Suprapubic skin (tissue), 4 donors: Measurements from ENCODE around the gene TRIO. TPM values are rescaled to one million over a fixed set of nuclear protein-coding genes. Genes with fewer than 3 reads are reported as not detected.

Experiments
- DNase-seq, 2 donors: peaks; one replicate each; pipeline ENCODE4 v3.0.0-alpha.2; 2019; ENCODE audit warnings: low spot score in 2 of 2
- H3K27ac ChIP-seq: fragments of 200-600 bp; sonication (generic); one replicate; pipeline ENCODE4 v1.5.1; 2019
- H3K27me3 ChIP-seq: fragments of 200-600 bp; sonication (generic); one replicate; pipeline ENCODE4 v1.5.1; 2019
- H3K36me3 ChIP-seq: fragments of 200-600 bp; sonication (generic); one replicate; pipeline ENCODE4 v1.5.1; 2019
- H3K4me1 ChIP-seq: fragments of 200-600 bp; sonication (generic); one replicate; pipeline ENCODE4 v1.5.1; 2019
- H3K4me3 ChIP-seq: fragments of 200-600 bp; sonication (generic); one replicate; pipeline ENCODE4 v1.5.1; 2019; ENCODE audit warnings: mild to moderate bottlenecking
- H3K9me3 ChIP-seq: fragments of 200-600 bp; sonication (generic); one replicate; pipeline ENCODE4 v1.5.1; 2019
- CTCF ChIP-seq, 2 donors: fragments of 200-600 bp in 1 of 2; fragments of 450-650 bp in 1 of 2; sonication (generic) in 1 of 2; IDR thresholded peaks; one replicate each; pipeline ENCODE4 v1.5.1; 2016 to 2019; ENCODE audit warnings: antibody characterized with exemption in 2 of 2, mild to moderate bottlenecking in 1 of 2, moderate library complexity in 1 of 2
- EP300 ChIP-seq: sonication (generic); formaldehyde crosslinking; IDR thresholded peaks from one replicate; pipeline ENCODE4 v1.6.1; 2017; ENCODE audit warnings: antibody characterized with exemption
- POLR2A ChIP-seq, 2 donors: fragments of 450-650 bp; IDR thresholded peaks; one replicate each; pipeline ENCODE4 v1.6.1; 2017; ENCODE audit warnings: antibody characterized with exemption in 2 of 2, mild to moderate bottlenecking in 2 of 2, moderate library complexity in 2 of 2
- POLR2AphosphoS5 ChIP-seq, 3 donors: sonication (generic); formaldehyde crosslinking; IDR thresholded peaks; one replicate each; pipeline ENCODE4 v1.6.1; 2017; ENCODE audit warnings: antibody characterized with exemption in 3 of 3
- WGBS: methylation state at CpG from one replicate; pipeline ENCODE4 v1.1.5; 2018; 5-methylcytosine and 5-hydroxymethylcytosine counted together
- total RNA-seq, 4 donors: library from RNA; depleted of rRNA; stranded (reverse); fragments of >200 nt; gene quantifications; one replicate each; pipeline ENCODE4 v1.1.0, GENCODE V29; 2016

TRIO gene
- total RNA-seq, 4 donors from 2014 or later = 62.7 to 159 (median 70.4) TPM

DNA sequence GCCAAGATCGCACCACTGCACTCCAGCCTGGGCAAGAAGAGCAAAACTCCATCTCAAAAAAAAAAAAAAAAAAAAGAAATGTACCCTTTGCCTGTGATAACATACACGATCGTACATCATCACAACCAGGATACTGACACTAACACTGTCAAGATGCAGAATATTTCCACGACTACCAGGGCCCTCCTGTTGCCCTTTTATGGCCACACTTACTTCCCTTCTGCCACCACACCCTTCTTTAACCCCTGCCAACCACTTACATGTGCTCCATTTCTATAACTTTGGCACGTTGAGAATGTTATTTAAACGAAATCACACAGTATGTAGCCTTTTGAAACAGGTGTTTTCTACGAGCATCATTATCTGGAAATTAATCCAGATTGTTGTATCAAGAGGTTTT lies 369.4 kb downstream of the TRIO start:
- TF ChIP-seq EP300 = no peak
- no peak for TF ChIP-seq POLR2A (IDR thresholded peaks at IDR 0.05)
- TF ChIP-seq POLR2AphosphoS5 (IDR thresholded peaks at IDR 0.05) = no peak
- no peak for TF ChIP-seq CTCF (IDR thresholded peaks at IDR 0.05)
- WGBS = 71% methylated on average over 7 of the region's 7 CpGs
- no peak overlapping the region for H3K27ac ChIP-seq
- peaks cover 14% of the 10 kb centered on the region for H3K36me3 ChIP-seq
- H3K4me1 ChIP-seq = no peaks in the 10 kb centered on the region
- no peak for DNase-seq
- H3K9me3 ChIP-seq = no peaks in the 10 kb centered on the region
- no peak overlapping the region for H3K4me3 ChIP-seq
- no peaks in the 10 kb centered on the region for H3K27me3 ChIP-seq

DNA sequence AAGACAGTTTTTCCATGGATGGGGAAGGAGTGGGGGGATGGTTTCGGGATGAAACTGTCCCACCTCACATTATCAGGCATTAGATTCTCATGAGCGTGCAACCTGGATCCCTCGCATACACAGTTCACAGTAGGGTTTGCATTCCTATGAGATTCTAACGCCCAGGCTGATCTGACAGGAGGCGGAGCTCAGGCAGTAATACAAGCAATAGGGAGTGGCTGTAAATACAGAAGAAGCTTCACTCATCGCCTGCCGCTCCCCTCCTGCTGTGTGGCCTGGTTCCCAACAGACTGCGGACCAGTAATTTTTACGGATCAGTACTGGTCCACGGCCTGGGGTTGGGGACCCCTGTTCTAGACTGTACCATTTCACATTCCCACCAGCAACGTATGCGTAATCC lies 370.1 kb downstream of the TRIO start:
- no peak overlapping the region for H3K27ac ChIP-seq
- no peak overlapping the region for H3K4me3 ChIP-seq
- no peaks in the 10 kb centered on the region for H3K27me3 ChIP-seq
- TF ChIP-seq POLR2AphosphoS5 (IDR thresholded peaks at IDR 0.05) (no peak), POLR2A (IDR thresholded peaks at IDR 0.05) (no peak), EP300 (no peak), CTCF (IDR thresholded peaks at IDR 0.05) (no peak)
- DNase-seq = no peak
- H3K9me3 ChIP-seq = no peaks in the 10 kb centered on the region
- peaks cover 7% of the 10 kb centered on the region for H3K36me3 ChIP-seq
- WGBS = 57% methylated on average over 12 of the region's 12 CpGs
- H3K4me1 ChIP-seq = no peaks in the 10 kb centered on the region

DNA sequence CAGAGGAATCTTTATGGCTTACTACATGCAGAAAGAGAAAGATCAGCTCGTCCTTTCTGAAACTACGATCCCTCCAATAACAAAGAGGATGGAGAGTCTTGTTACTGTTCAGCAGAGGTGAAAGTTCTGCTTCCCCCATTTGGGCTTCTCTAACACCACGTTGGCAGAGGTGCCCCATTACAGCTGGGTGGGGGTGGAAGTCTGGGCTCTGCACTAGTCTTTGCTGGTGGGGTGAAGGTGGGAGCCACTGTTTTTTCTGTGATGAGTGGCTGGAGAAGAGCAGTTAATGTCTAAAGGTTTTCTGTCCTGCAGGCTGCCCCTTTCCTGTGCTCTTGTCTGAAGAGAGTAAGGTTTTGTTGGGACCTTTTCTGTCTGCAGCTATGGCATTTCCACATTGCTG lies 373.8 kb downstream of the TRIO start:
- Histone ChIP-seq H3K4me3 (no peak overlapping the region), H3K27ac (no peak overlapping the region), H3K27me3 (no peaks in the 10 kb centered on the region), H3K36me3 (no peaks in the 10 kb centered on the region), H3K4me1 (no peaks in the 10 kb centered on the region), H3K9me3 (no peaks in the 10 kb centered on the region)
- no peak for DNase-seq
- WGBS = 41% methylated on average over 3 of the region's 3 CpGs
- TF ChIP-seq POLR2A (IDR thresholded peaks at IDR 0.05) (no peak), EP300 (no peak), POLR2AphosphoS5 (IDR thresholded peaks at IDR 0.05) (no peak), CTCF (IDR thresholded peaks at IDR 0.05) (no peak)

GRCh38 chr5:14518638-14519037 lies 375.5 kb downstream of the TRIO start:
- no peaks in the 10 kb centered on the region for H3K36me3 ChIP-seq
- no peaks in the 10 kb centered on the region for H3K4me1 ChIP-seq
- no peak overlapping the region for H3K4me3 ChIP-seq
- no peak for TF ChIP-seq CTCF (IDR thresholded peaks at IDR 0.05)
- no peak for TF ChIP-seq POLR2AphosphoS5 (IDR thresholded peaks at IDR 0.05)
- no peak for TF ChIP-seq POLR2A (IDR thresholded peaks at IDR 0.05)
- no peak for TF ChIP-seq EP300
- WGBS = 93% methylated on average over 7 of the region's 7 CpGs
- DNase-seq = no peak
- no peaks in the 10 kb centered on the region for H3K27me3 ChIP-seq
- H3K9me3 ChIP-seq = no peaks in the 10 kb centered on the region
- H3K27ac ChIP-seq = no peak overlapping the region

GRCh38 chr5:14521748-14522147 lies 378.6 kb downstream of the TRIO start:
- TF ChIP-seq EP300 (no peak), CTCF (IDR thresholded peaks at IDR 0.05) (no peak), POLR2AphosphoS5 (IDR thresholded peaks at IDR 0.05) (no peak), POLR2A (IDR thresholded peaks at IDR 0.05) (no peak)
- Histone ChIP-seq H3K9me3 (no peaks in the 10 kb centered on the region), H3K4me3 (no peak overlapping the region), H3K27ac (no peak overlapping the region), H3K27me3 (no peaks in the 10 kb centered on the region), H3K4me1 (no peaks in the 10 kb centered on the region), H3K36me3 (no peaks in the 10 kb centered on the region)
- no peak for DNase-seq
- WGBS = 85% methylated on average over 10 of the region's 10 CpGs
